CD1c-positive myeloid dendritic cell (primary cell): ENCODE data around the gene MICALL2.

ENCODE experiments used
- DNase-seq: peaks from one replicate; pipeline ENCODE4 v3.0.0-alpha.2; 2016; ENCODE audit errors: extremely low spot score

The MICALL2 gene

GRCh38 chr7:1493129-1493528, 33.9 kb upstream of the MICALL2 start:
- no peak for DNase-seq

GRCh38 chr7:1492640-1493039, 33.4 kb upstream of the MICALL2 start:
- DNase-seq, result no peak

- DNase-seq, result no peak
Observed at GRCh38 chr7:1492221-1492620, 33.0 kb upstream of the MICALL2 start.

GRCh38 chr7:1490837-1491236, 31.6 kb upstream of the MICALL2 start:
- no peak for DNase-seq

- no peak for DNase-seq
Observed at GRCh38 chr7:1489336-1489735, 30.1 kb upstream of the MICALL2 start.

- DNase-seq, result no peak
Observed at GRCh38 chr7:1488016-1488415, 28.7 kb upstream of the MICALL2 start.

GRCh38 chr7:1487466-1487865, 28.2 kb upstream of the MICALL2 start:
- no peak for DNase-seq

GRCh38 chr7:1486571-1486970, 27.3 kb upstream of the MICALL2 start:
- no peak for DNase-seq

GRCh38 chr7:1485156-1485555, 25.9 kb upstream of the MICALL2 start:
- DNase-seq, result no peak

- no peak for DNase-seq
Observed at GRCh38 chr7:1484569-1484968, 25.3 kb upstream of the MICALL2 start.

- no peak for DNase-seq
Observed at GRCh38 chr7:1483536-1484505, 24.6 kb upstream of the MICALL2 start.

GRCh38 chr7:1483079-1483478, 23.8 kb upstream of the MICALL2 start:
- DNase-seq, result no peak

- no peak for DNase-seq
Observed at GRCh38 chr7:1481300-1481699, 22.0 kb upstream of the MICALL2 start.

- DNase-seq, result no peak
Observed at GRCh38 chr7:1480670-1481069, 21.4 kb upstream of the MICALL2 start.

GRCh38 chr7:1479287-1479686, 20.0 kb upstream of the MICALL2 start:
- no peak for DNase-seq

- DNase-seq, result no peak
Observed at GRCh38 chr7:1478480-1478879, 19.2 kb upstream of the MICALL2 start.

- DNase-seq, result no peak
Observed at GRCh38 chr7:1476859-1477258, 17.6 kb upstream of the MICALL2 start.

- no peak for DNase-seq
Observed at GRCh38 chr7:1475991-1476390, 16.7 kb upstream of the MICALL2 start.

GRCh38 chr7:1475393-1475792, 16.1 kb upstream of the MICALL2 start:
- DNase-seq, result no peak

GRCh38 chr7:1474736-1475135, 15.5 kb upstream of the MICALL2 start:
- no peak for DNase-seq

GRCh38 chr7:1473864-1474512, 14.7 kb upstream of the MICALL2 start:
- peak; percentile 89 for DNase-seq

- DNase-seq, result no peak
Observed at GRCh38 chr7:1470901-1471300, 11.6 kb upstream of the MICALL2 start.

GRCh38 chr7:1468643-1469298, 9.5 kb upstream of the MICALL2 start:
- no peak for DNase-seq
